KMS-11 (cell line): Measurements from ENCODE around the gene PASK.

Source experiments
- H2AFZ ChIP-seq: fragments of 200-600 bp; sonication (generic); 2 replicates; pipeline ENCODE4 v1.6.1; 2016; ENCODE audit warnings: antibody characterized with exemption, mixed run types, low read depth
- H3K27ac ChIP-seq: fragments of 200-600 bp; sonication (generic); 2 replicates; pipeline ENCODE4 v1.6.1; 2016; ENCODE audit warnings: mild to moderate bottlenecking, mixed run types
- H3K27me3 ChIP-seq: fragments of 200-600 bp; sonication (generic); 2 replicates; pipeline ENCODE4 v1.6.1; 2017; ENCODE audit warnings: mild to moderate bottlenecking, low read depth, mixed run types, moderate library complexity; ENCODE audit not compliant: insufficient read depth
- H3K36me3 ChIP-seq: fragments of 200-600 bp; sonication (generic); 2 replicates; pipeline ENCODE4 v1.6.1; 2017; ENCODE audit warnings: mild to moderate bottlenecking, mixed run types; ENCODE audit not compliant: insufficient read depth
- H3K4me1 ChIP-seq: fragments of 200-600 bp; sonication (generic); 2 replicates; pipeline ENCODE4 v1.6.1; 2016; ENCODE audit warnings: mild to moderate bottlenecking, low read depth, mixed run types; ENCODE audit not compliant: poor library complexity, severe bottlenecking
- H3K4me2 ChIP-seq: fragments of 200-600 bp; sonication (generic); 2 replicates; pipeline ENCODE4 v1.7.0; 2016; ENCODE audit warnings: mild to moderate bottlenecking, mixed run types
- H3K4me3 ChIP-seq: fragments of 200-600 bp; sonication (generic); IDR thresholded peaks from 2 replicates; pipeline ENCODE4 v1.6.1; 2017; ENCODE audit warnings: low read depth, low read length, mixed read lengths; ENCODE audit not compliant: insufficient read depth
- H3K79me2 ChIP-seq: fragments of 200-600 bp; sonication (generic); 2 replicates; pipeline ENCODE4 v1.6.1; 2016; ENCODE audit warnings: low read depth, mixed run types; ENCODE audit not compliant: insufficient read depth
- H3K9ac ChIP-seq: fragments of 200-600 bp; sonication (generic); 2 replicates; pipeline ENCODE4 v1.6.1; 2016; ENCODE audit warnings: mild to moderate bottlenecking, mixed run types
- H4K20me1 ChIP-seq: fragments of 200-600 bp; sonication (generic); 2 replicates; pipeline ENCODE4 v1.6.1; 2016; ENCODE audit warnings: mild to moderate bottlenecking, mixed run types; ENCODE audit not compliant: insufficient read depth
- CTCF ChIP-seq: fragments of 200-600 bp; sonication (generic); conservative IDR thresholded peaks from 2 replicates; pipeline ENCODE4 v1.6.1; 2017; ENCODE audit warnings: low read depth, mild to moderate bottlenecking, antibody characterized with exemption, low read length, moderate library complexity, mixed read lengths

The PASK gene

GRCh38 chr2:241195506-241196130 is 46.3 kb upstream of the PASK start:
- no peaks in the 10 kb centered on the region for H3K27me3 ChIP-seq
- H3K79me2 ChIP-seq, result no peaks in the 10 kb centered on the region
- H2AFZ ChIP-seq, result no peak overlapping the region
- H3K27ac ChIP-seq, result no peak overlapping the region
- no peak overlapping the region for H3K9ac ChIP-seq
- no peak for TF ChIP-seq CTCF
- H3K4me2 ChIP-seq, result no peak overlapping the region
- H3K4me3 ChIP-seq, result no peak overlapping the region
- no peaks in the 10 kb centered on the region for H3K36me3 ChIP-seq
- no peaks in the 10 kb centered on the region for H3K4me1 ChIP-seq
- H4K20me1 ChIP-seq, result no peaks in the 10 kb centered on the region

GRCh38 chr2:241194811-241195210 is 45.5 kb upstream of the PASK start:
- H3K36me3 ChIP-seq, result no peaks in the 10 kb centered on the region
- H2AFZ ChIP-seq, result no peak overlapping the region
- no peak overlapping the region for H3K9ac ChIP-seq
- H3K4me2 ChIP-seq, result no peak overlapping the region
- no peaks in the 10 kb centered on the region for H3K27me3 ChIP-seq
- TF ChIP-seq CTCF, result no peak
- no peaks in the 10 kb centered on the region for H3K4me1 ChIP-seq
- H3K27ac ChIP-seq, result no peak overlapping the region
- no peaks in the 10 kb centered on the region for H4K20me1 ChIP-seq
- H3K4me3 ChIP-seq, result no peak overlapping the region
- H3K79me2 ChIP-seq, result no peaks in the 10 kb centered on the region

DNA sequence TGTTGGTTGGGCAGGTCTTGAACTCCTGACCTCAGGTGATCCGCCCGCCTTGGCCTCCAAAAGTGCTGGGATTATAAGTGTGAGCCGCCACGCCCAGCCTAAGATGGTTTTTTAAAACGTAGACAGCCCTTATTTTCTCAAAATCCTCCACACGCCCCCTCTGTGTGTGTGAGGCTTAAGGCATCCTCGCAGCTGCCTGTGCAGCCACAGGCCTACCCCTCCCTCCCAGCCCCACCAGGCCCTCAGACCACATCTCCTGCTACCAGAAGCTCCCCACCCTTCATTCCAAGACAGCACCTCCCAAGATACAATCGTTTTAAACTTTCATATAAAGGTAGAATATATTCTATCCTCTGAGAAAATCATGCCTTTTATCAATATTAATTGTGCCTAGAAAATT is 44.0 kb upstream of the PASK start:
- Histone ChIP-seq H3K27ac (no peak overlapping the region), H3K4me3 (no peak overlapping the region), H3K36me3 (no peaks in the 10 kb centered on the region), H4K20me1 (no peaks in the 10 kb centered on the region), H3K79me2 (no peaks in the 10 kb centered on the region), H3K4me1 (no peaks in the 10 kb centered on the region), H3K27me3 (no peaks in the 10 kb centered on the region), H2AFZ (no peak overlapping the region), H3K4me2 (no peak overlapping the region), H3K9ac (no peak overlapping the region)
- no peak for TF ChIP-seq CTCF

DNA sequence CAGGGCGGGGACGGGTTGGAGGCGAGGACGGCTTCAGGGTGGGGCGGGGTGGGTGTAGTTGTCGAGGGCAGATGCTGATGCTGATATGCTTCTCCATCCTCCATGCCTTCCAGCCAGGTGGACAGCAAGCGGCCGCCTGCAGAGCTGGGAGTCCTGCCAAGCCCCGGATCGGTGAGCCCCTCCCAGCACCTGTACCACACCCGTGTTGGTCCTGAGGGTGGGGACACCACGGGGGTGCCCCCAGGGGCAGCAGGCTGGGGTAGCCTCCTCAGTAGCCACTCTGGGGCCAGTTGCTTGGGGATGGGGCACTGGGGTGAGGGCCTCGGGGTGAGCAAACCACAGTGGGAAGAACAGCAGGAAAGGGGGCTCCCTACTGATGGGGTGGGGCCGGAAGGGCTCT is 41.8 kb upstream of the PASK start:
- Histone ChIP-seq H3K4me2 (no peak overlapping the region), H4K20me1 (no peaks in the 10 kb centered on the region), H3K9ac (no peak overlapping the region), H3K27ac (no peak overlapping the region), H3K79me2 (no peaks in the 10 kb centered on the region), H3K4me1 (no peaks in the 10 kb centered on the region), H2AFZ (no peak overlapping the region), H3K4me3 (no peak overlapping the region), H3K27me3 (0 out of 2 replicates have a peak, but pooled peaks cover 4% of the 10 kb centered on the region), H3K36me3 (no peaks in the 10 kb centered on the region)
- TF ChIP-seq CTCF, result no peak
